NCI-H1092 (cell line): ENCODE measurements around the gene RNF31.
"Not testable (repeated sequence)": the region's sequence is repeated elsewhere in the genome, so short reads cannot be mapped to it uniquely, and the experiment has no call there.

Experiments
- DNase-seq: peaks from one replicate; lab custom pipeline; 2025; lab: John Stamatoyannopoulos, UW

RNF31 gene

GRCh38 chr14:24202538-24202937, 55.2 kb downstream of the RNF31 start:
- DNase-seq: not testable (repeated sequence)

- DNase-seq: not testable (repeated sequence)
Observed at GRCh38 chr14:24203249-24203886, 56.1 kb downstream of the RNF31 start.

GRCh38 chr14:24204163-24205146, 57.2 kb downstream of the RNF31 start:
- no peak for DNase-seq

GRCh38 chr14:24206260-24207103, 59.2 kb downstream of the RNF31 start:
- DNase-seq: no peak

- DNase-seq: no peak
Observed at GRCh38 chr14:24207104-24207551, 59.8 kb downstream of the RNF31 start.

- DNase-seq: no peak
Observed at GRCh38 chr14:24207625-24208024, 60.3 kb downstream of the RNF31 start.
